ENCODE results near the gene SLC6A4.
"Not testable (repeated sequence)": the region's sequence is repeated elsewhere in the genome, so short reads cannot be mapped to it uniquely, and the experiment has no call there.

SLC6A4 gene

DNA sequence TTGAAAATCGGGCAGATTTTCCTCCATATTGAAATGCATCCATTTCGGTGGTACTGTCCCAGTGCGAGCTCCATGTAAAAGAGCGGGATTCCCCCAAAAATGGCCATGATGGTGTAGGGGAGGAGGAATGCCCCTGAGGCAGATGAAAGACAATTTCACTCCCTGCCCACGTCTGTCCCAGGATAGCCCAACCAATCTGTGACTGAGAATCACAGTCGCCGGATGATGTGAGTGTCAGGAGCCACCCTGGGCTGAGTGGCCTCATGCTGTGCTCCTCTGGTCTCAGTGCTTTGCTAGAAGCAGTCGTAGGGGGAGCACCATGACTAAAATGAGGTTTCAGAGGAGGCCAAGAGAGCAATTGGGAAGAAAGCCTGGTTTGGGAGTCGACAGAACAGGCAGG is 16.7 kb downstream of the SLC6A4 start:
- DNase-seq: no peak

DNA sequence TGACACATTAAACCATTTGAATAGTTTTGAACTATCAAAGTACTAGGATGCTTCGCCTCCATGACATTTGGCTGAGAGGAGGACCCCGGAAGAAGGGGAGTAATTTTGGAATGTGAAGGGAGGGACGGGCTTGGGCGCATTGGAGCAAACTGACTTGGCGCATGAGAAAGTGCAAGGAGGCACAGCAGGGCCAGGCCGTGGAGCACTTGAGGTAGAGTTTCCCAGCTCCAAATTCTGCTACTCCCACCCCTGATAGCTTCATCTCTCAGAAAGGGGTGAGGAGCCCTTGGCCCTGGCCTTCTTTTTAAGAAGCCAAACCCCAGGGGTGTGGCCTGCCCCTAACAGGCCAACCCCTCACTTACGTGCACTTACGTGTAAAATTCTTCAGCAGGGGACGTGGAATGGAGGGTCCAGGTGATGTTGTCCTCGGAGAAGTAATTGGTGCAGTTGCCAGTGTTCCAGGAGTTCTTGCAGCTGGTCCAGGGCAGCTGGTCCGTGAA is 17.7 kb downstream of the SLC6A4 start:
- DNase-seq: no peak

DNA sequence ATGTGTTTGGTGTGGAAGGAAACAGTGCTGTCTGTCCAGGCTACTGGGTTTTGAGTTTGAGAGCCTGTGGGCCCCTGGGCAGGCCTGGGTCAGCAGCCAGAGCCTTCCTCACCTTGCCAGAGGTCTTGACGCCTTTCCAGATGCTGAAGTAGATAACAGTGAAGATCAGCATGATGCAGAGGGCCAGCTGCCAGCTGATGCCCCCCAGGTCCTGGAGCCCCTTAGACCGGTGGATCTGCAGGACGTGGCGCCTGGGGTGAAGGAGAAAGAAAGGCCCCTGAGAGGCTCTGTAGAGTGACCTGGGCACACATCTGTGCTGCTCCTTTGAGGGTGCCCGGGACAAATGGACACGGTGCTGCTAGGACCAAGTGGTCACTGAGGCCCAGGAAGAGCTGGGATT is 18.4 kb downstream of the SLC6A4 start:
- DNase-seq: no peak

DNA sequence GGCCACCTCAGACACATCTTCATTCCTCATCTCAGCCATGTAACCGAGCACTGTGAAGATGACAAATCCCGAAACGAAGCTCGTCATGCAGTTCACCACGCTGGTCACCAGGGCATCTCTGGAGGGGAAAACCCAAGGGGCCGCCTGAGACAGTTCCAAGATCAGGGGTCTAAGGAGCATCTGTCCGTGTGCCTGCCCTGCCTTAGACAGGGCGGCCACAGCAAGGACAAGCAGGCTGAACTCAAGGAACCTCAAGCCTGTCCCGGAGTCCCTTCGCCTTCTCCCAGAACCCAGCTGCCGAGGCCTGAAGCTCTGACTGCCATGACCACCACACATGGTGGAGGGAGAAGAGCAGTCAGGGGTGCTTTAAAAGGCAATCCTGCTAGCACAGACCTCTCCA is 22.7 kb downstream of the SLC6A4 start:
- DNase-seq: no peak

DNA sequence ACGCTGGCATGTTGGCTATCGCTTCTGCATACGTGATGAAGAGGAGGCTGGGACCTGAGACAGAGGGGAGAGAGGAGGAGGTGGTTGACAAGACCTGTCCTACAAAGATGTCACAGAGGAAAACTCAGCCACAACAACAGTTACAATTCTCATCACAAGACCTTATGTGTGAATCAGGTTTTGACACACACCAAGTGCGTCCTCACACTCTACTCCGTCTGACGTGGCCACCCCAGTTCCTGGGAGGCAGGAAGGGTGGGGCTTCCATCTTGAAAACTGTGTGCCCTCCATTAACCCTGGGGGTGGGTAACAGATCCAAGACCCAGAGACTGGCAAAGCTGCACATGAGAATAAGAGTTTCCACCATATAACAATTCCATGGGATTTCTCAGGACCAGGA is 24.1 kb downstream of the SLC6A4 start:
- DNase-seq: no peak

DNA sequence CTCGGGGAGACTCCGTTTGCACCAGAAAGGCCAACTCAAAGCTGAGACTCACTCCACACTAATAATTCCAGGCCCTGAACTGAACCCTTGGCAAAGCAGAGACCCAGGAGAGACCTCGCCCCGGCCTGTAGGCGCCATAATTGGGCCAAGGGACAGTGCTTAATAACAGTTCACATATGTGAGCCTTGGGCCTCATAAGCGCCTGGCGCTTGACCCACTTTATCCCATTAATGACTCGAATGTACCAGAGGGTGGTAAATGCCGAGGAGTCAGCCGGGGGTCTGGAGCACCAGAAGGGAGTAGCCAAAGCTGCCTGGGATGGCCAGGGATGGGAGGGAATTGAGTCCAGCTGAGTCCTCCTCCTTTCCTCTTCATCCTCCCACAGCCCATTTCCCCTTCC is 24.6 kb downstream of the SLC6A4 start:
- DNase-seq: no peak

DNA sequence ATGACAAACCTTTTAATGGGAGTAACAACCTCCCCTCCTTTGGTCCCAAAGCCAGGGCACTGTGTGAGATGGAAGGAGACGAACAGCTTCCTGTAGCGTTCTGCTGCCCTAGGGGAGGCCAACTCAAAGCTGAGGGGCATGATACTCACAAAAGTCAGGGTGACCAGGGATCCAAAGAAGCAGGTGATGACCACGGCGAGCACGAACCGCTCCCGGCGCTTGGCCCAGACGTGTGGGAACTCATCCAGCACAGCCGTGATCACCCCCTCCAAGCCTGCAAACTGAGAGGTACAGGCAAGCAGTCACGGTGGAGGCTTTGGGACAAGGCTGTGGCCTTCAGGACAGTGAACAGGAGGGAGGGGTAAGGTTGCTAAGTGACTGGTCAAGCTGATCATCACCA is 25.1 kb downstream of the SLC6A4 start:
- no peak for DNase-seq

DNA sequence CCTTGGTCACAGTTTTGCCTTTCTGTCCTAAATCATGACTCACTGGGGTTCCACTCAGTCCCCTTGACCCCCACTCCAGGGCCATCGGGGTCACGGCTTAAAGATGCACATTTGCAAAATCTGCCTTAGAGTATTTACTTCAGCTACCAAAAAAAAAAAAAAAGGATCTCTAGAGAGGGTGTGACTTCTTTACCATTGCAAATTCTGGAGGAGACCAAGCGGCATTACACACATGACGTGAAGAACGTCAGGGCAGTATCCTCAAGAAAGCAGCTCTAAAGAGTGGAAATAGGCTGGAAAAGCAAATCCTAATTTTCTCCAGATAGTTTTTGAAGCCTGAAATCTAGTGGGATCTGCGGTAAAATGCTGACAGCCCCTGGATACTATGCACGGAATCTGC is 25.6 kb downstream of the SLC6A4 start:
- no peak for DNase-seq

DNA sequence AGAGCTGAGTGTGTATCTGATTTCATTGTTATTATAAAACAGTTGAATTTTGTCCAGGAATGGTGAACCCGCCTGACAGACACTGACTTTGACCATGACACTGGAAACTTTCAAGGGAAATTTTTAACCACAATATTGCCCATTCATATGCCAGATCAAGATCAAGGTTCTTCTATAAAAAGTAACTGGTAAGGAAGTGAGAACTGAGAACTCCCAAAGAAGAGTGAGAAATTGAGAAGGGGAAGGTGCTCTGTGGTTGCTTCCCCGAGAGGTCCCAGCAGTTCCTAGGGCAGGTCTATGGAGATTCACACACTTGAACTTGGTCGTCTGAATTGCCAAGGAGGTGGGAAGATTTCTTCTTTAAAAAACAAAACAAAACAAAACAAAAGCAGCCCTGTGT is 27.3 kb downstream of the SLC6A4 start:
- no peak for DNase-seq

DNA sequence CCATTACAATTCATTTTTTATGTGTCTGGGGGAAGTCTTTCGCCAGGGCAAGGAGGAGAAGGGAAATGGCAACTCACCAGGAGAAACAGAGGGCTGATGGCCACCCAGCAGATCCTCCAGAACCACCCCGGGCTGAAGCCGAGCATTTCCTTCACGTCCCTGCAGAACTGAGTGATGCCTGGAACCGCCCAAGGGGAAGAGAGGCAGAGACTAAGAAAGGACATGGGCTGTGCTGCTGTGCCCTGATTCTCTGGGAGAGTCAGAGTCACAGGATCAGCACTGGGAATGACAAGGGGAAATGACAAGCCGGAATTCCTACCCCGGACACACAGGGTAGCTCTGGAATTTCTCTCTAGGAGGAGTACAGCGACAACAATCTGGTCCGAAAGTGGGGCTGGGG is 27.8 kb downstream of the SLC6A4 start:
- no peak for DNase-seq

DNA sequence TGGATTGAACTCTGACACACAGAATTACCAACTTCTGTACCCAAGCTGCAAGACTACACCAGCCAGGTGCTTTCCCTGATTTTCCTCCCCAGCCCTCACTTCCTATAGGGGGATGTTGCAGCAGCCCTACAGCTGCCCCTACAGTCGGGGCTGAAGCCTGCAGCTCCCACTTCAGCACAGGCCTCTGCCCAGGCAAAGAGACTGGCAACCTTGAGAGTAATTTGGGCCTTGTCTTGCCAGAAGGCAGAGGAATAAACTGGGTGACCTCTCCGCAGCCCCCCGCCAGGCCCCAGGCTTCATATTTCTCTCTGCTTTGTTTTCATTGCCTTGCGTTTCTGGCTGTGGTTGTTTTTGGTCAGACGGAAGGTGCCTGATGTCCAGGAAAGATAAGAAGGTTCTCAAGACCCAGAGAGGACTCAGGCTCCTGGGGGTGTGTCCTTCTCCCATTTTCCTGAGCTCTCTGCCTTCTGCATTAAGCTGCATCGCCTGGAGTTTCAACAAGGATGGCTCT is 32.0 kb downstream of the SLC6A4 start:
- no peak for DNase-seq

DNA sequence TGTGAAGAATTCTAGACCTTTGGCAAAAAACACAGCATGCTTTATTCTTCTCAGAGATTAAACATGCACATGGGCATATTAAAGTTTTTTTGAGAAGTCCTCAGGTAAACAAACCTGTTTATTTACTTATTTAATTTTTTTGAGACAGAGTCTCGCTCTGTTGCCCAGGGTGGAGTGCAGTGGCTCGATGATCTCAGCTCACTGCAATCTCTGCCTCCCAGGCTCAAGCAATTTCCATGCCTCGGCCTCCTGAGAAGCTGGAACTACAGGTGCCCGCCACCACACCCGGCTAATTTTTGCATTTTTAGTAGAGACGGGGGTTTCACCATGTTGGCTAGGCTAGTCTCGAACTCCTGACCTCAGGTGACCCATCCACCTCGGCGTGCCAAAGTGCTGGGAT is 34.8 kb downstream of the SLC6A4 start:
- DNase-seq: not testable (repeated sequence)

DNA sequence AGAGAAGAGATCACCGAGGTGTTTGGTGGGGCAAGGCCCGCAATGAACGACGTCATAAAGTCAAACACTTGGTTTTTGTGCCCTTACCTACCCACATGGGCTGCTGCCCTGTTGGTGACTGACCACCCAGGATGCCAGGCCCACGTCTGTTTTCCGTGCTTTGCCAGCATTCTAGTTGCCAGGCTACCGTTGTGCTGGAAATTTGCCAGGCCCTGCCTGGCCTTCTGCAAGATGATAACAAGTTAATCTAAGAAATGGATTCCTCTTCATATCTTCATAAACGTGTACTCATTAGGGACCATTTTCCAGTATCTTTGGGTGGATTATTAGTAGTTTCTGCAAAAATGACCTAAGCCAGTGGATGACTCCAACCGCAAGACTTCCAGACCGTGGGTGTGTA is 35.4 kb downstream of the SLC6A4 start:
- no peak for DNase-seq

DNA sequence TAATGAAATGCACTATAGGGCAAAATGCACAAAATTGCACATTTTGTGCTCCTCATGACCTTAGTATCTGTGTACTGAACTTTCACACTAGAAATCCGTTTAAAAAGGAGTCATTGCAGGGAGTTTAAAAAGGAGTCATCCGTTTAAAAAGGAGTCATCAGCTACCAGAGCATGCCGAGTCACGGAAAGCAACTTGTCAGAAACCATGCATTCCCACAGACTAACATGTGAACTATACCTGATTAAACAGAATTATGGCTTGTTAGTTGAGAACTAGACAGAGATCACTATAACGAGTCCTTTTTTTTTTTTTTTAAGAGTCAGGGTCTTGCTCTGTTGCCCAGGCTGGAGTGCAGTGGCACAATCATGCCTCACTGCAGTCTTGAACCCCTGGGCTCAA is 35.9 kb downstream of the SLC6A4 start:
- DNase-seq: no peak

DNA sequence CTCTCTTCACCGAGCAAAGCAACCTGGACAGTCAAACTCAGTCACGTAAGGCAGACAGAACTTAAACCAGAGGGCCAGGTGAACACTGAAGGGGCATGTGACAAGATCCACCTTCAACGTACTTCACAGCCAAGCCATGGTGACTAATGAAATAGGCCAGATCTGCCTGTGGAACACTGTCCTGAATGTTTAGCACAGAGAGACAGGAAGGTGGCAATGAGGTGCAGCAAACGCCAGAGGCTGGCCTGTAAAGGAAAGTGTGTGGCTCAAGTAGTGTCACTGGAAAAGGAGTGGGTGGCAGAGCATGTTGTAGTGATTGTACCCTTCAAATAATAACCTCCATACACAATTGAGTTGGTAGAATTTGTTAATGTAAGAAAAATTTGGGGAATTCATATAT is 38.1 kb downstream of the SLC6A4 start:
- no peak for DNase-seq

DNA sequence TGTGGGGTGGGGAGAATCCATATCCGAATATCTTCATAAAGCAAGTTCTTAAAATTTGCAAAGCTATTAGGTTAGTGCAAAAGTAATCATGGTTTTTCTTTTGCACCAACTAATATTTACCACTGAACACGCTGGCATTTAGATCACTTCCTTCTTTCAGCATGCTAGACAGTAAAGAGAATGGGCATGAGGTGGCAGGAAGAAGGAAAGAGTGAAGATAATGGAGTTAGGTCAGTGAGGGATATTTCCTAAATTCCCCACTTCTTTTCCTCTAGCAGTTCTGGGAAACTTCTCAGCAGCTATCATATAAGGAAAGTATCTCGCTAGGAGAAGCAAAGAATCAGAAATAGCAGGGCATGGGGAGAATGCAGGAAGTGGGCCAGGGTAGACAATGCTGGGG is 39.0 kb downstream of the SLC6A4 start:
- no peak for DNase-seq

DNA sequence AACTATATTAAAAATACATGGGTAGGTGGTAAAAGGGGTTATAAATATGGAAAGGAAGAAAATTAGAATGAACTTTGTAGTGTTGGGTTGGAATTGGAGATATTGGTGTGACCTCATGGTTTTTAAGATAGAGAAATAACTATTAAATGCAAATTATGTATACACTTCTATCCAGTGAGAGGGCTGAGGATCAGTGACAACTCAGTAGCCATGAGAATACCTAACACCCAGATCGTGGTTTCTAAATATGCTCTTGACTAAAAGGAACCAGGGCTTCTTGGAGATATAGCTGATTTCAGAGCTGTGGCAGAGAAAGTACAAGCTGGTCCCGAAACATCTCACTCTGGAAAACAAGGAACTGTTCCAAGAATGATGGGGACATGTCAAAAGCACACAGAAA is 44.4 kb downstream of the SLC6A4 start:
- DNase-seq: no peak

DNA sequence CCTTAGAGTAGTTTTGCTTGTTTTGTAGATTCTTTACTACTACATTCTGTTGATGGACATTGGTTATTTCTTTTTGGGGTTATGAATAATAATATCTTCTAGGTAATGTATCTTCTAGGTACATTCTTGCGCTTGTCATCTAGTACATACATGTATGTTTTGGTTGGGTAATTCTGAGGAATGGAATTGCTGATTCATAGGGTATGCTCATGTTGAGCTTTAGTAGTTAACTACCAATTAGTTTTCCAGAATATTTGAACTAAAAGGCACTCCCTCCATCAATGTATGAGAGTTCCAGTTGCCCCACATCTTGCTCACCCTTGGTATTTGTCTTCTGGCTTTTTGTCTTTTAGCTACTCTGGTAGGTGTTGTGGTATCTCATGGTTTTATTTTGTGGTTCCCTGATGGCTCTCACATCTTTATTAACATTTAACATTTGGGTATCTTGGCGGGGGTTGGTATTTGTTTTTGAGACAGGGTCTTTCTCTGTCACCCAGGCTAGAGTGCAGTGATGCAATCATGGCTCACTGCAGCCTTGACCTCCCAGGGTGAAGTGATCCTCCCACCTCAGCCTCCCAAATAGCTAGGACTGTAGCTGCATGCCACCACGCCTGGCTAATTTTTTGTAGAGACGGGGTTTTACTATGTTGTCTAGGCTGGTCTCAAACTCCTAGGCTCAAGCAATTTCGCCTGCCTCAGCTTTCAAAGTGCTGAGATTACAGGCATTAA is 47.1 kb downstream of the SLC6A4 start:
- no peak for DNase-seq

DNA sequence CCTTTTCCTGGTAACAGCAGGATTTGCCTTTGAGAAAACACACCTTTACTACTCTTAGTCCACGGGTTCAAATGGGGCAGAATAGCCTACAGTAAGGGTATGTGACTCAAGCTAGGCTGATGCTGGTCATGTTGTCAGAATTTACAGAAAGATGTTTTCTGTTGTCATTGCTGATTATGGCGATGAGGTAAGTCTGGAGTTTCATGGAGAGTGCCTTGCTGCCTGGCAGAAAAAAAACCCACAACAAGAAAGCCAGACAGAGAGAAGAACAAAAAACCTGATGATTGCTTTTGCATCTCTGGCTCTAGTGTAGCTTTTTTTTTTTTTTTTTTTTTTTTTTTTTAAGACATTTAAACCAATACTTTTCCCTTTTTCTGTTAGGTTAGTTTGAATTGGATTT is 47.9 kb downstream of the SLC6A4 start:
- DNase-seq: no peak

DNA sequence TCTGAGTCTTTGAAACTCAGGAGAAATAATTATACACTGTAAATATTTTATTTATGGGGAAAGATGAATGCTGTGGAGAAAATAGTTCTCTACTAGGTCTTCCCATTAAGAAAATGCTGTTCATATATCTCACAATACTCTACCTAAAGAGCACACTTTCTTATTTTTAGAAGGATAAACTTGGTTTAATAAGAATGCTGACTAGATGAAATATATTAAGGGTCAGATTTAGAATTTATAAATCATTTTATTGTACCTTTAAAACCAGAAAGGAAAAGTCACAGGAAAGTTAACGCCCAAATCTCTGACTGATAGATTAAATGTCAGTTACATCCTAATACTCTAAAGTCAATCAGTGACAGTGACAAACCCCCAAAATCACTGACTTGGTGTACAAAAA is 48.7 kb downstream of the SLC6A4 start:
- DNase-seq: no peak

DNA sequence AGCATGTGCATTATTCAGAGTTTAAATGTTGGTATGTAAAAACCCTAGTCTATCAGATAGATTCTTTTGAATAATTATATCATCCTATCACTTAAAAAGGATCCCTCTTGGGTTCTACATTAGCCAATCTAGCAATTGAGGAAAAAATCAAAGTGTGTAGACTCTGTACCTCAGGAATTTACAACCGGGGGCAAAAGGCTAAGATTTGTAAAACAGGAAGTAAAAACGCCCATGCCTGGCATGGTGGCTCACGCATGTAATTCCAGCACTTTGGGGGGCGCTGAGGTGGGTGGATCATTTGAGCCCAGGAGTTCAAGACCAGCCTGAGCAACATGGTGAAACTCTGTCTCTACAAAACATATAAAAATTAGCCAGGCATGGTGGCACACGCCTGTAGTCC is 58.6 kb downstream of the SLC6A4 start:
- DNase-seq: no peak

DNA sequence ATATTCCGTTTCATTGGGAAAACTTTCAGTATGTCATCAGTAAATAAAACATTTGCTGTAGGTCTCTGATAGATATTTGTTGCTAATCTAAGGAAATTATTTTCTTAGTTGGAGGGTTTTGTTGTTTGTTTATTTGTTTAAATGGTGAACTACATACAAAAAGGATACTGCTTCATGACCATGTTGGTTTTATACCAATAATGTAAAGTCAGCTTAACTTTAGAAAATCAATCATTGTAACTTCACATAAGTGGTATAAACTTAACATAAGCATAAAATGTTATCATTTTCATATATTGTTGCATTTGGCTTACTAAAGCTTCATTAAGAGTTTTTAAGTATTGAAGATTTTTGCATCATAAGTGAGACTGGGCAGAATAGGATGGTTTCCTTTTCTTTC is 60.9 kb downstream of the SLC6A4 start:
- no peak for DNase-seq

DNA sequence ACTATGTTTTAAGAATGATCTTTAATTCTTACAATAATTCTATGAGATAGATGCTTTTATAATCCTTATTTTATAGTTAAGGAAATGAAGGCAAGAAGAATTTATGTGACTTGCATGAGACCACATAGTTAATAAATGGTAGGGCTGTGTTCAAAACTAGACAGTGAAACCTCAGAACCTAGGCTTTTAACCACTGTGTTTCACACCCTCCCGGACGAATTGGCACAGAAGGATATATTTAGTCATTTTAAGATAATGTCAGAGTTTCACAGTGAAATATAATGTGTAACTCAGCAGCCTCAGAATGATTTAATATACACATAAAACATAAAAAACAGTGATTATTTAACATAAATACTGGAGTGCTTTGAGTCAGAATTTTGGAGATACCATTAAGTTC is 61.8 kb downstream of the SLC6A4 start:
- DNase-seq: no peak

DNA sequence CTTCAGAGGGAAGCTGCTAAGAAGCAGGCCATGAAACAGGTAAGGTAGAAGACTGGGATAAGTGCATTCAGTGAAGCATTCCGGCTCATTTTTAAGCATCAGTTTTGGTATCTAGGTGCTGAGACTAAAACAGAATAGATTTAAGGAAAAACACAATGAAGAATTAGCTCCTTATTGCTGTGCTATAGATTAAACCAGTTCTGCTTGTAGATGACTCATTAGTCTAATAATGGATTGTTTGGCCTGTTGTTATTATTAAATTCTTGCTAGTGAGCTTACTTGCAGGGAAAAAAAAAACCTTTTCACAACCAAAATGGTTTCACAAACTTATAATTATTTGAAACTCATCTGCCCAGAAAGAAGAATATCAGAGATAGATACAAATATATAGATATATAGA is 62.9 kb downstream of the SLC6A4 start:
- no peak for DNase-seq

DNA sequence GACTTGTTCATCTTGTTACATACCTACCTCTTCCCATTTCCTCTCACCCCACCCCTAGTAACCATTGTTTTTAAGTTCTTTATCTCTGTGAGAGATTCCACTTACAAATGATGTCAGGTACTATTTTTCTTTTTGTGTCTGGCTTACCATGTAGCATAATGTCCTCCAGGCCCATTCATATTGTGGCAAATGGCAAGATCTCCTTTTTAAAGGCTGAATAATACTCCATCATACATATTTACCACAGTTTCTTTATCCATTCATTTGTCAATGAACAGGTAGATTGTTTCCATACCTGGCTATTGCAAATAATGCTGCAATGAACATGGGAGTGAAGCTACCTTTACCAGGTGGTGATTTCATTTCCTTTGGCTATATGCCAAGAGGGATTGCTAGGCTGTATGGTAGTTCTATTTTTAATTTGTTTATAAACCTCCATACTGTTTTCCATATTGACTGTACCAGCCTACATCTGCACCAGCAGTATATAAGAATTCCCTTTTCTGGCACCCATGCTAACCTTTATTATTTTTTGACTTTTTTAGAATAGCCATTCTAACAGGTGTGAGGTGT is 65.0 kb downstream of the SLC6A4 start:
- no peak for DNase-seq

Measured in EL (cell line).